GF-D8 (cell line): ENCODE measurements around the gene GLRA2.

Experiments used
- DNase-seq: peaks from one replicate; lab custom pipeline; 2025; lab: John Stamatoyannopoulos, UW

GLRA2 gene

GRCh38 chrX:14700982-14701381 lies 171.6 kb downstream of the GLRA2 start:
- DNase-seq = no peak

- no peak for DNase-seq
Observed at GRCh38 chrX:14702145-14702544, 172.8 kb downstream of the GLRA2 start.

- DNase-seq = no peak
Observed at GRCh38 chrX:14712096-14712495, 182.8 kb downstream of the GLRA2 start.

DNA sequence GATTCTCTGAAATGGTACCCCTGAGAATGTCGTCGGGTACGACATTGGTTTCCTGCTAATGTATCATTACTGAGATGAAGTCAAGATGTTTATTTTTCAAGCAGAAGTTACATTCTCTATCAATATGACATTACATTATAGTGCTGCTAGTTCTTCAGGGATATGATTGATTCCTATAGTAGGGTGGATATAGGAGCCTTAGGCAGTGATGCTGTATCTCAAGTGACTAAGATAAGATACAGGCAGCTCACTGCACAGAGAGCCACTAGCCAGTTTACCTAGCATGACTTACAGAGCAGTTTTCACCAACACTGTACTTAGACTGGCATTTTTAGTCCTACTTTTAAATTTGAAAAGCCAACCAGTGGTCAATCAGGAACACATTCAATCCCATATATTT lies 188.6 kb downstream of the GLRA2 start:
- DNase-seq = no peak

DNA sequence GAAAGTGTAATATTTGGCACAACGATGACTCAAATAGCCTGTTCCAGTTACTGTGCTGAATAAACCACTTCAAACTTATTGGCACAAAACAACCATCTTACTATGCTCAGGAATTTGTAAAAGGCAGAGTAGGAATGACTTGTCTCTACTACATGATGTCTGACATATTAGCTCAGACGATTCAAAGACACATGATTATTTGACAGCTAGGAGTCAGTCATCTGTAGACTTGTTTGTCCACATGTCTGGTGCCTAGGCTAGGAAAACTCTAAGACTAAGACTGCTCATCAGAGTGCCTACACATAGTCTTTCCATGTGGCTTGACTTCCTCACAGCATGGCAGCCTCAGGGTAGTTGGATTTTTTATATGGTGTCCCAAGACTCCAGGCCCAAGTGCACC lies 189.1 kb downstream of the GLRA2 start:
- no peak for DNase-seq

GRCh38 chrX:14729058-14729457 lies 199.7 kb downstream of the GLRA2 start:
- no peak for DNase-seq

DNA sequence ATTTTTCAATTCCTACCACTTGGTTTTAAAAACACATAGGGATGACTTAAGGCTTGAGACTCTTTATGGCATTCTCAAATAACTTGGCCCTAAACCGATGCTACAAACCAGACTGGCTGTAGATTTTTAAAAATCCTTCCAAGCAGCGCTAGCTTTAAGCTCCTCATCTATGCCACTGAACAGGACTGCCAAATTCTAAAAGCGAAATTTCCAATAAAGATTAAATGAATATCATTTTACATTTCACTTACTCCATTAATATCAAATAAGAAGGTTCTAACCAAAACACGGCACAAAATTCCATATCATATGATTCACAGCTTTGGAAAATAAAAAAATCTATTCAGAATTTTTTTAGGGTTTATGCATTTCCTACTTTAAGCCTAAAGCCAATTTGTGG lies 209.3 kb downstream of the GLRA2 start:
- DNase-seq = no peak

DNA sequence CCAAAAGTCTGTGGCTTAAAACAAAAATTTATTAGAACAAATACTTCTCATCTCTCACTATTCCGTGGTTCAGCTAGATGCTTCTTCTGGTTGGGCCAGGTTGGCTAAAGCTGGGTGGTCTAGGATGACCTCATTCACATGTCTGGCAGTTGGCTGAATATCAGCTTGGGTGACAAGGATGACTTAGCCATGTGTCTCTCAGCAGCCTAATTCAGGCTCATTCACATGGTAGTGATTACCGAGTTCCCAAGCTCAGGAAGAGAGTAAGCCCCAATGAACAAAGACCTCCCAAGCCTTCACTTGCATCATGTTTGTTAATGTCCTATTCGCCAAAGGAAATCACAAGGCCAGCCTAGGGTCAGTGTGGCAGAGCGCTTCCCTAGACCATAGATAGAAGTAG lies 224.1 kb downstream of the GLRA2 start:
- DNase-seq = no peak

DNA sequence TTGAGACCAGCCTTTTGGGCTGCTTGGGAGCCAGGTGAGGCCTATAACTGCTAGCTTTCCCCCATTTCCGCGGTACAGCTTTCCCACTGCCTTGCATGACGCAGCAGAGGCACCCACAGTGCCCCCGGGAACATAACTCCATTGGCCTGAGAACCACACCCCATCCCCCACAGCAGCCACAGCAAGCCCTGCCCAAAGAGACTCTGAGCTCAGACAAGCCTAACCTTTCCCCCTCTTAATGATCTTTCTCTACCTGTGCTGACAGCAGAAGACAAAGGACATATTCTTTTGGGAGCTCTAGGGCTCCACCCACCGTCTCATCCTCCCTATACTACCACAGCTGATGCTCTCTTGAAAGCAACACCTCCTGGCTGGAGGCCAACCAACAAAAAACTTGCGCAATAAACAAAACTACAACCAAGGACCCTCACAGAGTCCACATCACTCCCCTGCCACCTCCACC lies 228.7 kb downstream of the GLRA2 start:
- DNase-seq = no peak

- no peak for DNase-seq
Observed at GRCh38 chrX:14775416-14775815, 246.1 kb downstream of the GLRA2 start.

DNA sequence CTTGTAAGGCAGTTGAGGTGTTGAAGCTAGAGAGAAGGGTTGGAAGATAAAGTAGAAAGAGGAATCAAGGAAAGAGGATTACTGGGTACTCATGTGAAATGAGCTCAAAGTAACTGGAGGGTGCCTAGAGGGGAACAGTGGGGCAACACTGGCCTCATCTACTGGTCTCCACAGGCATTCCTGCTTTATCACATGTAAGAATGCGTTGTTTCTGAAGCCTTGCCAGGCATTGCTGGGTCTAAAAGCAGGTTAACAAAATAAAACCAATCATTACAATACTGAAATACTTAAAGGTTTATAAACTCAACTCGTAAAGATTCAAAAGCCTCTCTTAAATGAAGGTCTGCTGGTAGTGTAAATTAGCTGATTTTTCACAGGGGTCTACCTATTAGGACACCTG lies 247.6 kb downstream of the GLRA2 start:
- no peak for DNase-seq

GRCh38 chrX:14777525-14777924 lies 248.2 kb downstream of the GLRA2 start:
- no peak for DNase-seq

- no peak for DNase-seq
Observed at GRCh38 chrX:14779580-14779979, 250.2 kb downstream of the GLRA2 start.
